D721Med (cell line): ENCODE measurements around the gene PDXDC1.

Source experiments
- DNase-seq: peaks from one replicate; pipeline ENCODE4 v3.0.0; 2011; ENCODE audit warnings: low spot score; ENCODE audit not compliant: insufficient read length
- FAIRE-seq: peaks from 2 replicates; lab custom pipeline; 2011; peaks lifted over from hg19 to GRCh38; lab: Jason Lieb, UNC
- CTCF ChIP-seq: IDR thresholded peaks from 2 replicates; pipeline ENCODE4 v1.5.1; 2012; ENCODE audit warnings: mild to moderate bottlenecking, control low read depth; ENCODE audit not compliant: insufficient read depth; ENCODE audit errors: missing control alignments

The PDXDC1 gene

GRCh38 chr16:15031179-15031578 is 56.4 kb downstream of the PDXDC1 start:
- TF ChIP-seq CTCF = no peak
- DNase-seq = no peak
- no peak for FAIRE-seq

- DNase-seq (no peak), FAIRE-seq (no peak)
- TF ChIP-seq CTCF = no peak
Measured at GRCh38 chr16:15031586-15031985, 56.8 kb downstream of the PDXDC1 start.

DNA sequence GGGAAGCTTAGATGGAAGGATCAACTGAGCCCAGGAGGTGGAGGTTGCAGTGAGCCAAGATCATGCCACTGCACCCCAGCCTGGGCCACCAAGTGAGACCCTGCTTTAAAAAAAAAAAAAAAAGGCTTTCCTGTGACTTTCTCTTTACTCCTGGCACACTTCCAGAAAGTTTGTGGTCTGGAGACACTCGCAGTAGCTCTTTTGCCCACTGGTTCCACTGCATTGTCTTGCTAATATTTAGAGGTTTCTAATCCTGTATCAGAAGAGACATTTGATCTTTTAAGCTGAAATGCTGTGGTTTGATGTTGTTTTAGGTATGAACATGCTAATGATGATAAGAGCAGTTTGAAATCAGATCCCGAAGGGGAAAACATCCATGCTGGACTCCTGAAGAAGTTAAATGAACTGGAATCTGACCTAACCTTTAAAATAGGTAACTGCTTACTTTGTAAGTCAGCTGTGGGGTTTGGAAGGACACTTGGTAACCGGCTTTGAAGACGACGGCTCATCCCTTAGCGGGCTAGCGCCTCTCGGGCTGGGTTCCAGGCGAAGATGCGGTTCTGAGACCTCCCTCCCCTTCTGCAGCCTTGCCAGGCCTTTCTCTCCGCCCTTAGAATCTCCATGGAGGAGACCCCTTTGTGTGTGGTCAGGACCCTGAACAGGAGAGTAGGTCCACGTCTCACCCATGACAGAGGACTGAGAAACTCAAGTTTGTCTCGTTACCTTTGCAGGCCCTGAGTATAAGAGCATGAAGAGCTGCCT is 57.9 kb downstream of the PDXDC1 start:
- FAIRE-seq (no peak), DNase-seq (no peak)
- TF ChIP-seq CTCF = no peak

- DNase-seq (no peak), FAIRE-seq (no peak)
- TF ChIP-seq CTCF = no peak
Measured at GRCh38 chr16:15033309-15033707, 58.5 kb downstream of the PDXDC1 start.

- TF ChIP-seq CTCF = no peak
- no peak for DNase-seq
- no peak for FAIRE-seq
Measured at GRCh38 chr16:15034266-15035162, 59.7 kb downstream of the PDXDC1 start.

DNA sequence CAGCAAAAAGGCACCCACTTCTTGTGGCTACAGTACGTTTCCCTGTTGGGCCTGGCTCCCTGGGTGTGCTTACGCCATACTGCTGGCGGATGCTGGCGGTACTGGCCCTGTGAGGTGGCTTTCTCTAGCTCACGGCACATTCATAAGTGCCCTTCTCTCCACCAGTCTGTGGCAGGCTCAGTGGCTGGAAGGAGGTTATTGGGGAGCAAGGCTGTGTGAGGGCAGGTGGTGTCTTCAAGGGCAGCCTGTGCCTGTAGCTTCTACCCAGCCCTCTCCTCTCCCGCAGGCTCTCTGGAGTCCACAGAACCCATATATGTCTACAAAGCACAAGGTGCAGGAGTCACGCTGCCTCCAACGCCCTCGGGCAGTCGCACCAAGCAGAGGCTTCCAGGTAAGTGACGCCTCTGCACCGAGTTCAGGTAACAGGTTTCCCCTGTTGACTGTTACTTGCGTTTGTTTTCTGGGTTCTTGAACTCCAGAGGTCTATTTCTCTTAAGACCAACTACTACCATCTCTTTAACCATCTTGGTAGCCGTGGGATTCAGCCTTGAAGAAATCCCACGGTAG is 60.4 kb downstream of the PDXDC1 start:
- no peak for TF ChIP-seq CTCF
- FAIRE-seq (no peak), DNase-seq (no peak)
